ENCODE measurements around the gene ZNF57. TPM values are rescaled to one million over a fixed set of nuclear protein-coding genes. Genes with fewer than 3 reads are reported as not detected.

Gene ZNF57
- 13.0 and 27.0 TPM in 2 replicates for total RNA-seq (2011; cell fraction: chromatin; rRNA removed; ENCODE audit: low replicate concordance)
- total RNA-seq (2011; cell fraction: nucleolus; rRNA removed) = 9.3 and 12.1 TPM in 2 replicates
- 10.5 and 12.5 TPM in 2 replicates for total RNA-seq (2011; cell fraction: nucleoplasm; rRNA removed)
- total RNA-seq (2014; rRNA removed) (7.3 and 8.5 TPM in 2 replicates), total RNA-seq (2014; rRNA removed; fragmentation: Illumina TruSeq; extraction: Trizol) (13.4 and 13.5 TPM in 2 replicates), total RNA-seq (2015; rRNA removed; fragmentation: Illumina TruSeq; extraction: Trizol) (10.8 and 11.5 TPM in 2 replicates), total RNA-seq (2021) (7.7 and 7.8 TPM in 2 replicates), polyA plus RNA-seq (2011; rRNA removed) (10.8 and 12.8 TPM in 2 replicates), polyA plus RNA-seq (2014; fragmentation: Illumina TruSeq; extraction: Trizol) (9.6 and 11.9 TPM in 2 replicates), polyA plus RNA-seq (2014; fragmentation: Nextera tagmentation; extraction: Ambion mirVana) (1 to 10 TPM; 3.9 to 6.2 TPM), polyA plus RNA-seq (2014; rRNA removed) (7.0 and 7.7 TPM in 2 replicates), polyA minus RNA-seq (2011; rRNA and poly(A)+ RNA removed) (18.7 and 20.8 TPM in 2 replicates), Bru-seq, nascent RNA (percentile 78 among the genes with signal in this experiment), BruChase-seq, experiment 1, labeled RNA remaining after a 2-hour chase (percentile 74 among the genes with signal in this experiment), BruChase-seq, experiment 2, labeled RNA remaining after a 6-hour chase (percentile 74 among the genes with signal in this experiment)
- polyA plus RNA-seq (2011; cell fraction: cytosol; rRNA removed) = 4.9 and 6.9 TPM in 2 replicates
- 10.0 and 11.7 TPM in 2 replicates for polyA plus RNA-seq (2011; cell fraction: nucleus; rRNA removed)
- polyA plus RNA-seq (2012) = 6.3 and 8.0 TPM in 2 replicates
- polyA minus RNA-seq (2011; cell fraction: cytosol; rRNA and poly(A)+ RNA removed) = 4.1 and 6.6 TPM in 2 replicates
- polyA minus RNA-seq (2011; cell fraction: nucleus; rRNA and poly(A)+ RNA removed) = 3.0 and 7.1 TPM in 2 replicates
- long read RNA-seq, experiment 1, transcript ZNF57-201 (4 exons, 2,003 nt) = major isoform, 24 of 30 reads
- long read RNA-seq, experiment 1, partial matches to known transcripts = 1 of 30 reads
- long read RNA-seq, experiment 1, other reads (novel, unspliced or antisense) = 5 of 30 reads
- long read RNA-seq, experiment 2, partial matches to known transcripts = 0 of 4 reads
- long read RNA-seq, experiment 2, other reads (novel, unspliced or antisense) = 1 of 4 reads
- long read RNA-seq, experiment 3, transcript ZNF57-201 (4 exons, 2,003 nt) = major isoform, 14 of 18 reads
- long read RNA-seq, experiment 3, partial matches to known transcripts = 2 of 18 reads
- long read RNA-seq, experiment 3, other reads (novel, unspliced or antisense) = 1 of 18 reads

GRCh38 chr19:2900296-2901252, at the start of gene ZNF57:
ZNF57 (plus strand) TSS chr19:2900928; CDS start chr19:2901046, 118 bp downstream.
- Histone ChIP-seq H3K9me1 (ENCODE audit: control insufficient read depth, insufficient read depth, low read length) (no peaks in the 10 kb centered on the region), H4K20me1 (replicated peaks; ENCODE audit: control insufficient read depth, insufficient read depth, low read length) (0 out of 2 replicates have a peak, but pooled peaks cover 4% of the 10 kb centered on the region), H3K27me3 (ENCODE audit: control insufficient read depth in 2 of 2, insufficient read depth in 2 of 2, low read length in 2 of 2) (no peaks in the 10 kb centered on the region), H3K9me3 (replicated peaks; ENCODE audit: control insufficient read depth, insufficient read depth, low read depth, low read length) (peaks cover 5% of the 10 kb centered on the region; the same call in 1 of the 2 replicates), H3K79me2 (ENCODE audit: control insufficient read depth, insufficient read depth, low read length) (peaks cover 40% of the 10 kb centered on the region), H3K4me1 (replicated peaks in 1 of 2; ENCODE audit: control insufficient read depth in 2 of 2, insufficient read depth in 2 of 2, low read length in 2 of 2) (peaks cover 6 to 23% of the 10 kb centered on the region in 2 experiments; a peak in 4 of 5 replicates), H3K9ac (ENCODE audit: insufficient read depth in 1 of 2, low read depth in 2 of 2, low read length in 2 of 2) (peak within 1 kb of the TSS; percentile 61 to 98), H3K27ac (ENCODE audit: extremely low read depth, low read depth, low read length) (peak within 1 kb of the TSS; percentile 71), H3K4me3 (peak within 1 kb of the TSS; percentile 60), H3K4me2 (ENCODE audit: insufficient read depth, low read length) (peak within 1 kb of the TSS; percentile 79), H2AFZ (ENCODE audit: low read depth, low read length) (peak within 1 kb of the TSS; percentile 94), H3K36me3 (ENCODE audit: control insufficient read depth, insufficient read depth, low read length) (peaks cover 8% of the 10 kb centered on the region; the same call in 1 of the 3 replicates)
- ATAC-seq (peak; percentile 98), DNase-seq (ENCODE audit: extremely low read depth in 1 of 4, low spot score in 3 of 4) (peak; percentile 99), FAIRE-seq (peak; percentile 99)
- WGBS (ENCODE audit: insufficient coverage, low coverage, missing lambda C conversion rate) = 0% methylated on average over 69 of the region's 100 CpGs
- CTCF ChIA-PET (ENCODE audit: low intra/inter-chr PET ratio) = no interaction called here
- in situ Hi-C loops (cut with MboI) (no loop called here), intact Hi-C loops (cut with micrococcal nuclease) (loop anchor here (2.0 kb wide), 1 partner anchor 50 kb away; no protein-coding TSS in a partner anchor)
- POLR2A ChIA-PET = interaction anchor here (0.7 to 1.4 kb wide), 10 partner anchors 8 to 291 kb away, joined by 3 to 5 read pairs (median 3); no protein-coding TSS in a partner anchor
- BruUV-seq (replicated peaks) = no TSS peak
- TF ChIP-seq ZNF395 (CRISPR knock-in tag; IDR thresholded peaks at IDR 0.05) (no peak), NCOA2 (IDR thresholded peaks at IDR 0.05; ENCODE audit: partially characterized antibody in 2 of 2) (no peak), ZNF347 (CRISPR knock-in tag; IDR thresholded peaks at IDR 0.05; ENCODE audit: low read depth) (no peak), HMG20A (CRISPR knock-in tag; conservative IDR thresholded peaks at IDR 0.05) (no peak), ZNF311 (CRISPR knock-in tag; IDR thresholded peaks at IDR 0.05) (no peak), ZKSCAN8 (CRISPR knock-in tag; IDR thresholded peaks at IDR 0.05) (no peak), ATF2 (CRISPR knock-in tag; IDR thresholded peaks at IDR 0.05) (peak; percentile 78), SRF (CRISPR knock-in tag; IDR thresholded peaks at IDR 0.05) (no peak), PHB (CRISPR knock-in tag; IDR thresholded peaks at IDR 0.05) (no peak), SMAD1 (IDR thresholded peaks at IDR 0.05; ENCODE audit: low read depth, low read length, partially characterized antibody) (no peak), LEF1 (IDR thresholded peaks at IDR 0.05) (0 out of 2 replicates have a peak, but pooled peaks have one; percentile 33), BRCA1 (IDR thresholded peaks at IDR 0.05) (no peak), BRCA1 (CRISPR knock-in tag; IDR thresholded peaks at IDR 0.05) (no peak), NELFE (IDR thresholded peaks at IDR 0.05; ENCODE audit: insufficient read depth, insufficient read length) (no peak)

Measured in K562 (cell line).